Sigmoid colon (tissue), 4 donors: Measurements from ENCODE around the gene RPL7A.
"Not testable (repeated sequence)": the region's sequence is repeated elsewhere in the genome, so short reads cannot be mapped to it uniquely, and the experiment has no call there.

Experiments used
- POLR2A ChIP-seq, 2 donors: fragments of 450-650 bp; IDR thresholded peaks; one replicate each; pipeline ENCODE4 v1.6.1; 2016; ENCODE audit warnings: antibody characterized with exemption in 2 of 2, mild to moderate bottlenecking in 2 of 2, moderate library complexity in 2 of 2
- POLR2AphosphoS5 ChIP-seq, 4 donors: sonication (generic); formaldehyde crosslinking; IDR thresholded peaks; one replicate each; pipeline ENCODE4 v1.6.1; 2017; ENCODE audit warnings: antibody characterized with exemption in 4 of 4
- TF ChIP-seq, protein P1 (sequence below), 4 experiments: fragments of 450-650 bp in 3 of 4; fragments of 200-600 bp in 1 of 4; IDR thresholded peaks; one replicate each; pipeline ENCODE4 v1.5.1; 2016 to 2019; ENCODE audit warnings: antibody characterized with exemption in 4 of 4, mild to moderate bottlenecking in 3 of 4, moderate library complexity in 2 of 4

GRCh38 chr9:133391449-133391848 lies 43.4 kb downstream of the RPL7A start:
- TF ChIP-seq, protein P1, sequence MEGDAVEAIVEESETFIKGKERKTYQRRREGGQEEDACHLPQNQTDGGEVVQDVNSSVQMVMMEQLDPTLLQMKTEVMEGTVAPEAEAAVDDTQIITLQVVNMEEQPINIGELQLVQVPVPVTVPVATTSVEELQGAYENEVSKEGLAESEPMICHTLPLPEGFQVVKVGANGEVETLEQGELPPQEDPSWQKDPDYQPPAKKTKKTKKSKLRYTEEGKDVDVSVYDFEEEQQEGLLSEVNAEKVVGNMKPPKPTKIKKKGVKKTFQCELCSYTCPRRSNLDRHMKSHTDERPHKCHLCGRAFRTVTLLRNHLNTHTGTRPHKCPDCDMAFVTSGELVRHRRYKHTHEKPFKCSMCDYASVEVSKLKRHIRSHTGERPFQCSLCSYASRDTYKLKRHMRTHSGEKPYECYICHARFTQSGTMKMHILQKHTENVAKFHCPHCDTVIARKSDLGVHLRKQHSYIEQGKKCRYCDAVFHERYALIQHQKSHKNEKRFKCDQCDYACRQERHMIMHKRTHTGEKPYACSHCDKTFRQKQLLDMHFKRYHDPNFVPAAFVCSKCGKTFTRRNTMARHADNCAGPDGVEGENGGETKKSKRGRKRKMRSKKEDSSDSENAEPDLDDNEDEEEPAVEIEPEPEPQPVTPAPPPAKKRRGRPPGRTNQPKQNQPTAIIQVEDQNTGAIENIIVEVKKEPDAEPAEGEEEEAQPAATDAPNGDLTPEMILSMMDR (IDR thresholded peaks at IDR 0.05): not testable (repeated sequence)
- TF ChIP-seq POLR2A, POLR2AphosphoS5 (IDR thresholded peaks at IDR 0.05): not testable (repeated sequence)
